Retinal pigment epithelial cell (primary cell): Measurements from ENCODE around the gene ANKDD1B.

Experiments used
- DNase-seq: peaks from one replicate; pipeline ENCODE4 v3.0.0-alpha.2; 2010; ENCODE audit warnings: low read depth
- H3K4me3 ChIP-seq: 2 replicates; pipeline ENCODE4 v1.5.1; 2011; ENCODE audit warnings: mild to moderate bottlenecking, low read length, control low read depth, moderate library complexity
- TF ChIP-seq, protein P1 (sequence below): conservative IDR thresholded peaks from 2 replicates; pipeline ENCODE4 v1.5.1; 2011; ENCODE audit warnings: low read depth, low read length, control low read depth, inconsistent platforms

ANKDD1B gene

DNA sequence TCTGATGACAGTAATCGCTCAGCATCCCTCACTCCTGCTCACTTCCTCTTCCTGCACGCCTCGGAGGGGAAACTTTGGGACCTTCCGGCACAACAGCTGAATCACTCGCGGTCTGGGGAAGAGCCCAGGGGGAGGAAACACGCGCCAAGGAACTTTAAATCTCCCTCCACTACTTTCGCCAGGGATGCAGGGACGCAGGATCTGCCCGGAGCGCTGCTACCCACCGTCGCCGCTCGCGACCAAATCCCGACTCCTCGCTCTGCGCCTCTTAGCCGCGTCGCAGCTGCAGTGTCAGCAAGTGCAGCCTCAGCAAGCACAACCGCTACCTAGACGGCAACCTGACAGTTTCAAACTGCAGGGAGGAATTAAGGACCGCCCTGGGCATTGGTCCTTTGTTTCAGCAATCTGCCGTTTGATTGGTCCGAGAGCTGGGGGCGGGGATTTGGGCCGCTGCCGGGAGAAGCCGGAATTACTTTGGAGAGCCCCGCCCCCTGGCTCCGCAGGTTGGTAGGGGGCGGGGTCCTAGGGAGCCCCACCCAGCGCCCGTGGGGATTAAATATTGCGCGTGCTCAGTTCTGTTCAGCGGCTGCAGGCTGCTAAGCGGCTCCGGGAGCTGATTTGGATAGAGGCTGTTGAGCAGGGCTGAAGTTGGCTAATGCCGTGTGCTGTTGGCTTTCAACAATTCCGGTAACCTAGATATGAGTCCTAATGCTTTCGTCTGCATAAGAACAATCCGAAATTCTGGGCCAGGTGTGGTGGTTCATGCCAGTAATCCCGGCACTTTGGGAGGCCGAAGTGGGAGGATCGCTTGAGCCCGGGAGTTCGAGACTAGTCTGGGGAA is 106.0 kb downstream of the ANKDD1B start, which contains the start of gene POC5:
POC5 (minus strand) TSS at position 356 of the 841 bp plus-strand sequence. CDS start 4,500 bp downstream, outside the sequence.
- peak; percentile 88 for DNase-seq
- H3K4me3 ChIP-seq = peak within 1 kb of the TSS; percentile 97
- TF ChIP-seq, protein P1, sequence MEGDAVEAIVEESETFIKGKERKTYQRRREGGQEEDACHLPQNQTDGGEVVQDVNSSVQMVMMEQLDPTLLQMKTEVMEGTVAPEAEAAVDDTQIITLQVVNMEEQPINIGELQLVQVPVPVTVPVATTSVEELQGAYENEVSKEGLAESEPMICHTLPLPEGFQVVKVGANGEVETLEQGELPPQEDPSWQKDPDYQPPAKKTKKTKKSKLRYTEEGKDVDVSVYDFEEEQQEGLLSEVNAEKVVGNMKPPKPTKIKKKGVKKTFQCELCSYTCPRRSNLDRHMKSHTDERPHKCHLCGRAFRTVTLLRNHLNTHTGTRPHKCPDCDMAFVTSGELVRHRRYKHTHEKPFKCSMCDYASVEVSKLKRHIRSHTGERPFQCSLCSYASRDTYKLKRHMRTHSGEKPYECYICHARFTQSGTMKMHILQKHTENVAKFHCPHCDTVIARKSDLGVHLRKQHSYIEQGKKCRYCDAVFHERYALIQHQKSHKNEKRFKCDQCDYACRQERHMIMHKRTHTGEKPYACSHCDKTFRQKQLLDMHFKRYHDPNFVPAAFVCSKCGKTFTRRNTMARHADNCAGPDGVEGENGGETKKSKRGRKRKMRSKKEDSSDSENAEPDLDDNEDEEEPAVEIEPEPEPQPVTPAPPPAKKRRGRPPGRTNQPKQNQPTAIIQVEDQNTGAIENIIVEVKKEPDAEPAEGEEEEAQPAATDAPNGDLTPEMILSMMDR = no peak

DNA sequence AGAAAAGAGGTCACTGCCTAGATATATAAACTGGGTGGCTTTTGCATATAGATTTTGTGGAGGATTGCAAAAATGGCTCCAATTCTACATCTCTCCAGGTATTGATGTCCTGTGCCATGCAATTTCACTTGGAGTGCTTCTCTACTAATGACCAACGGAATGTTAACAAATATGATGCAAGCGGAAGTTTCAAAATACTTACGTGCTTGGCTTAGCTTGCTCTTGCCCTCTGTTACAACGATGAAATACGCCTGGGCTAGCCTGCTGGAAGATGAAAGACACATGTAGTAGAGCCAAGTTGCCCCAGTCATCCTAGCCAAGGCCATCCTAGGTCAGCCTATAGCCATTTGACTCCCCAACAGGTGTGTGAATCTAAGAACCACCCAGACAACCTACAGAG is 109.6 kb downstream of the ANKDD1B start:
- H3K4me3 ChIP-seq = no peak overlapping the region
- TF ChIP-seq, protein P1 = no peak
- DNase-seq = no peak
